ENCODE results near the gene KLF11. TPM values are rescaled to one million over a fixed set of nuclear protein-coding genes. Genes with fewer than 3 reads are reported as not detected.

KLF11 gene
- polyA plus RNA-seq, 1 donor from 2014 or later: 5.7 TPM

GRCh38 chr2:10007921-10008808, 35.2 kb upstream of the KLF11 start:
- no peaks in the 10 kb centered on the region for H3F3A ChIP-seq (ENCODE audit: insufficient read depth, low read length, poor library complexity, severe bottlenecking)
- no peak overlapping the region for H2AFZ ChIP-seq (ENCODE audit: low read depth, low read length)
- no peak overlapping the region for H3K9ac ChIP-seq (ENCODE audit: low read length)
- H3K4me2 ChIP-seq (ENCODE audit: low read length): no peak overlapping the region
- no peaks in the 10 kb centered on the region for H4K20me1 ChIP-seq (ENCODE audit: insufficient read depth)
- TF ChIP-seq CTCF (IDR thresholded peaks at IDR 0.05; ENCODE audit: poor library complexity, severe bottlenecking) (no peak), REST (IDR thresholded peaks at IDR 0.05; ENCODE audit: borderline replicate concordance) (no peak), EP300 (conservative IDR thresholded peaks at IDR 0.05; ENCODE audit: poor library complexity, severe bottlenecking) (no peak), MXI1 (conservative IDR thresholded peaks at IDR 0.05; ENCODE audit: poor library complexity, severe bottlenecking) (no peak), SMC3 (conservative IDR thresholded peaks at IDR 0.05; ENCODE audit: poor library complexity) (no peak), EZH2 (IDR thresholded peaks at IDR 0.05; ENCODE audit: borderline replicate concordance, insufficient read depth, low read length, poor library complexity, severe bottlenecking) (no peak), POLR2AphosphoS5 (IDR thresholded peaks at IDR 0.05) (no peak), RAD21 (conservative IDR thresholded peaks at IDR 0.05) (no peak), TAF1 (IDR thresholded peaks at IDR 0.05; ENCODE audit: low read depth) (no peak)
- H3K9me2 ChIP-seq (ENCODE audit: insufficient read depth, low read length): no peaks in the 10 kb centered on the region
- H3K36me3 ChIP-seq (ENCODE audit: insufficient read depth, low read length): no peaks in the 10 kb centered on the region
- H3K27ac ChIP-seq (ENCODE audit: low read length): no peak overlapping the region
- no peaks in the 10 kb centered on the region for H3K9me3 ChIP-seq (ENCODE audit: low read length)
- no peak overlapping the region for H3K4me3 ChIP-seq (ENCODE audit: low read length)
- no peaks in the 10 kb centered on the region for H3K79me2 ChIP-seq (replicated peaks; ENCODE audit: insufficient read depth, low read length)
- no peaks in the 10 kb centered on the region for H3K27me3 ChIP-seq (ENCODE audit: insufficient read depth, low read depth, low read length)

GRCh38 chr2:10008809-10009176, 34.6 kb upstream of the KLF11 start:
- no peak overlapping the region for H3K4me3 ChIP-seq (ENCODE audit: low read length)
- no peak overlapping the region for H2AFZ ChIP-seq (ENCODE audit: low read depth, low read length)
- H3K4me2 ChIP-seq (ENCODE audit: low read length): no peak overlapping the region
- H3K9me2 ChIP-seq (ENCODE audit: insufficient read depth, low read length): no peaks in the 10 kb centered on the region
- no peaks in the 10 kb centered on the region for H3F3A ChIP-seq (ENCODE audit: insufficient read depth, low read length, poor library complexity, severe bottlenecking)
- no peaks in the 10 kb centered on the region for H3K9me3 ChIP-seq (ENCODE audit: low read length)
- no peaks in the 10 kb centered on the region for H3K79me2 ChIP-seq (replicated peaks; ENCODE audit: insufficient read depth, low read length)
- TF ChIP-seq MXI1 (conservative IDR thresholded peaks at IDR 0.05; ENCODE audit: poor library complexity, severe bottlenecking) (no peak), POLR2AphosphoS5 (IDR thresholded peaks at IDR 0.05) (no peak), REST (IDR thresholded peaks at IDR 0.05; ENCODE audit: borderline replicate concordance) (no peak), RAD21 (conservative IDR thresholded peaks at IDR 0.05) (no peak), CTCF (IDR thresholded peaks at IDR 0.05; ENCODE audit: poor library complexity, severe bottlenecking) (no peak), TAF1 (IDR thresholded peaks at IDR 0.05; ENCODE audit: low read depth) (no peak), EZH2 (IDR thresholded peaks at IDR 0.05; ENCODE audit: borderline replicate concordance, insufficient read depth, low read length, poor library complexity, severe bottlenecking) (no peak), EP300 (conservative IDR thresholded peaks at IDR 0.05; ENCODE audit: poor library complexity, severe bottlenecking) (no peak), SMC3 (conservative IDR thresholded peaks at IDR 0.05; ENCODE audit: poor library complexity) (no peak)
- no peaks in the 10 kb centered on the region for H4K20me1 ChIP-seq (ENCODE audit: insufficient read depth)
- no peaks in the 10 kb centered on the region for H3K36me3 ChIP-seq (ENCODE audit: insufficient read depth, low read length)
- no peaks in the 10 kb centered on the region for H3K27me3 ChIP-seq (ENCODE audit: insufficient read depth, low read depth, low read length)
- H3K27ac ChIP-seq (ENCODE audit: low read length): no peak overlapping the region
- no peak overlapping the region for H3K9ac ChIP-seq (ENCODE audit: low read length)
